Measurements from ENCODE around the gene UPK1B.
A peak's percentile ranks its signal among the peaks of the same experiment; 100 is the strongest.

UPK1B gene

DNA sequence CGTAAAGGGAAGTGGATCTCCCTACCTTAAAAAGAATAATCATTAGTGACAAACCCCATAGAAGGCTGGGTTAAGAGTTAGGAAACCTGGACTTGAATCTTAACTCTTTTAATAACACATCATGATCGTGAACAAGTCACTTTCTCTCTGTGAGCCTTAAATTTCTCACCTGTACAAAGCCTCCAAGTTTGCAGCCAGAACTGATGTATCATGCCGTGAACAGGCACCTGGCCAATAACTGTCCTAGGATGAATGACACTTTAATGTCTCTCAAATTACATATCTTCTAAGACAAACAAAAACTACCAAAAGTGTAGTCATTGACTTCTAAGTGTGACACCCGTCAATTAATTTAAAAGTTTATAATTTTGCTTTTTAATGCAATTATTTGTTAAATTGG, 3.9 kb downstream of the UPK1B start:
- DNase-seq: no peak

GRCh38 chr3:119181765-119182164, 8.4 kb downstream of the UPK1B start:
- no peak for DNase-seq

GRCh38 chr3:119184111-119184510, 10.7 kb downstream of the UPK1B start:
- DNase-seq: no peak

- no peak for DNase-seq
Observed at GRCh38 chr3:119184796-119185570, 11.6 kb downstream of the UPK1B start.

DNA sequence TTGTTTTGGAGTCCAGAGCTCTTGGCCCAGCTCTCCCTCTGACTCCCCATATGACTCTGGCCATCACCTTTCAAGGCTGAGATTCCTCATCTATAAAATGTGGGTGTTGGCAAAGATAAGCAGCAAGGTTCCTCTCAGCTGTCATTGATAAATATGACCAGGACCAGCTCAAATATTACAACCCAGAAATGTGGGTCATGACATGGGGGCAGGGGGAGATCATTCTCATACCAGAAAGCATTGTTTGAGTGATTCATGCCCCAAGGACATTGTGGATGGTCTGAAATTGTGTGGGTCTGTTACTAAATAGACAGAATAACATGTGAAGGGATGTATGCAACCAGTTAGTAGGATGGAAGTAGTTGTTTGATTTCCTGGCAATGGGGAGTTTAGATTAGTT, 13.9 kb downstream of the UPK1B start:
- DNase-seq: no peak

GRCh38 chr3:119191800-119192199, 18.4 kb downstream of the UPK1B start:
- no peak for DNase-seq

DNA sequence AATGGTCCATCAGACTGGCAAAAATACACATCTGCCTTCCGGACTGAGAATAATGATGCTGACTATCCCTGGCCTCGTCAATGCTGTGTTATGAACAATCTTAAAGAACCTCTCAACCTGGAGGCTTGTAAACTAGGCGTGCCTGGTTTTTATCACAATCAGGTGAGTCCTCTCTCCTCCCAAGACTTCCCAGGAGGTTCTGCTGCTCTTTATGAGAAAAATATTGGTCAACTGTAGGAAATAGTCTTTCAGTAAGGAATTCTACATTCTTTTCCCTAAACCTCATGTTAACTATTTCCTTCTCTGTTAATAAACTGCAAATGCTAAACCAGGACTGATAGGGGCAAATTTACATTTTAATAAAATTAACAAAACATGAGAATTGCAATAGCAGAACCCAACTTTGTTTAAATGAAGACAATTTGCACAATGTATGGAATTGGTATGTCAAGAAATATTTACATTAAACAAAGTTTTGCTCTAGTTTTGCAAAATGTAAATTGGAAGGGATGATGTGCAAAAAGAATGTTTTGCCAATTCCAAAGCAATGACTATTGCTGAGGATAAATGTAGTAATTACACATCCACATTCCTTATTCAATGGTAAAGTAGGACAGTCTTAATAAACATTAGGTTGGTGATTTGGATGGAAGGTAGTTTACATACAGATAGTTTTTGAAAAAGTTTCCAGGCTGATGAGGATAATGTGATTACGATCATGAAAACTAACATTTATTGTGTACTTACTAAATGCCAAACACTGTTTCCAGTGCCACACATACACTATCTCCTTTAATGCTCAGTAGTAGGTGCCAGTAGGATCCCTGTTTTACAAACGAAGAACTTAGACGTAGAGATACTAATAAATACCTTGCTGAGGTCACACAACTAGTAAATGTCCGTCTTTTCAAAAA, 21.1 kb downstream of the UPK1B start:
- no peak for DNase-seq

- no peak for DNase-seq
Observed at GRCh38 chr3:119195151-119195476, 21.7 kb downstream of the UPK1B start.

DNA sequence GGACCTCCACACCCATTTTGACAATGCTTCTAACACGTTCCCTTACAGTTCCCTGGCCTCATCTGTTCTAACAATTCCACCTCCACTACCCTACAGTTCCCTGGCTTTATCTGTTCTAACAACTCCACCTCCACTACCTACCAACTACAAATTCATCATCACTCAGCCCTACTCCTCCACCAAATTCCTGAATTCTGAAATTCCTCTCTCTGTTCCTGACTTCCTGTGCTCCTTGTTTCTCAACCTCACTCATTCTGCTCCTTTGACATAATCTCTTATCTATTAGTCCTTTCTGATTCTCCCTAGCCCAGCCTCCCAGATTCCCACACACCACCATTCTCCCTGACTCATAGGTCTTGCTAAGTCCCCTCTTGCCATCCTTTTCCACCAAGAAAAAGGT, 22.5 kb downstream of the UPK1B start:
- DNase-seq: no peak

- no peak for DNase-seq
Observed at GRCh38 chr3:119205209-119205608, 31.8 kb downstream of the UPK1B start.

DNA sequence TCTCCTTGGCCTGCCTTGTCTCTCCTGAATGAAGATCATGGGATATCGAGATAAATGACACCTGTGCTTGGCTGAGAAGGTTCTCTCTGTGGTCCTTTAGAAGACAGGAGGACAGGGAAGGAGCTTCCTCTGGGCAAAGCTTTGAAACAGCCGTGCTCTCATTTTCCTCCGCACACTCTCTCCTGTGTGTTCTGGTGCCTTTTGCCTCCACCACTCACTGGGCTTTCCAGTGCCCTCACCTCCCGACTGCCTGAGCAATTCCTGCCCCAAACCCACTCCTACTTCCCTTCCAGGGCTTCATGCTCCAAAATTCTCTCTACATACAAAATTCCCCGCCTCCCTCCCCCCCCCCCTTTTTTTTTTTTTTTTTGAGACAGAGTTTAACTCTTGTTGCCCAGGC, 32.3 kb downstream of the UPK1B start:
- no peak for DNase-seq

GRCh38 chr3:119206611-119207511, 33.5 kb downstream of the UPK1B start:
- DNase-seq: no peak

DNA sequence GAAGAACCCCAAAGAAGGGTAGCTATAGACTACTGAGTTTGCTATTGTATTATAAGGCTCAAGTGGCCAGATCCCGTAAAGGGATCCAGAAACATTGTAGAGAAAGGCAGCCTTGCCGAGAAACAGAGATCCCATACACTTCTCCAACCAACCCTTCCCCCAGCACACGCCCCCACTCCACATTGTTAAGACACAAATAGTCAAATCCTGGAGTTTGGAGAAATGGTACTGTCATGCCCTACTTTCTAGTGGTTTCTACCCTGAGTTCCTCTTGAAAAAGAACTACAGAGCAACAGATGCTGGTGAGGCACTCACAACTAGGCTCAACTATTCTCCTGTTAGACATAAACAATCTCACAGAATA, 34.1 kb downstream of the UPK1B start:
- DNase-seq: no peak

- DNase-seq: no peak
Observed at GRCh38 chr3:119211193-119211592, 37.8 kb downstream of the UPK1B start.

GRCh38 chr3:119211803-119212202, 38.4 kb downstream of the UPK1B start:
- no peak for DNase-seq

GRCh38 chr3:119219069-119219468, 45.7 kb downstream of the UPK1B start:
- DNase-seq: peak; percentile 8

DNA sequence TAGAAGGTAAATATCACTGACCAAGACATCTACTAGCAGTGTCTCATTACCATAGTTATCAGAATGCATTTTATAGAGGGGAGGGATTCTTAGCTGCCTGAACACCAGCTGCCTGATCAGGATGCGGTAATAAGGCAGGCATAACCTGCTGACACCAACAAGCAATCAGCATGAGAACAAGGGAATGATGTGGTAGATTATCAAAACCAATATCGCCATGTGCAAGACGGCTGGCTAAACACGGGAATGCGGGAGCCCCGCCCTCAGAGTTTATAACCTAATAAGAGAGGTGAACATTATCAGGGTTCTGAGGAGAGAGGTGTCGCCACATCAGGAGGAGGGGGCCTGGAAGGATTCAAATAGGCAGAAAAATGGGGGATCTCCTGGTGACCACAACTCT, 46.8 kb downstream of the UPK1B start:
- no peak for DNase-seq

DNA sequence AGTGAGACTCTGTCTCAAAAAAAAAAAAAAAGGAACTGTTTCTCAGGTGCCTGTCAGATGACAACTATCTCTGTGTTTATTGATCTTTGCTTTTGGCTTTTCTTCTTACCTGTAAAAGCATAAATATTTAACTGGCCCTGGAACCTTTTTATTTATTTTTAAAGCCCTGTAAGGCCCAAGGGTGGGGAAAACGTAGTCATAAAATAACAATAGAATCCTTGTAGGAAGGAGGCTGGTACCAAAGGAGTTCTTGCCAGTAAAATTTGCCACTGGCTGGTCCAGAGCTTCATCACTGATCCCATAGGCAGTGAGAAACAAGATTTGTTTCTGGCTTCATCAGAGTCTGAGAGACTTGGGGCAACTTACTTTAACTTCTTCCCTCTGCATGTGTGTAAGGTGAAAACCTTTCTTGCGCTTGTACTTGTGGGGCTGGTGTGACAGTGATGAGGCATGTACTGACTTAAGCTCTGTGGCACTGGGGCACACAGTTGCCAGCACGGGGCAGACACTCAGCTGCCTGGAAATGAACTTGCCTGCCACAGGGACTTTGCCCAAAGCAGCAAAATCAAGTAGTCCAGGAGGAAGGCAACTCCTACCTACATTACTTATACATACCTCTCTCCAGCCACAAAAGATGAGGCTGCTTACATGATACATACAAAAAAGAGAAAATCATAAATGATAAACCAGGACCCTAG, 47.7 kb downstream of the UPK1B start:
- DNase-seq: no peak

DNA sequence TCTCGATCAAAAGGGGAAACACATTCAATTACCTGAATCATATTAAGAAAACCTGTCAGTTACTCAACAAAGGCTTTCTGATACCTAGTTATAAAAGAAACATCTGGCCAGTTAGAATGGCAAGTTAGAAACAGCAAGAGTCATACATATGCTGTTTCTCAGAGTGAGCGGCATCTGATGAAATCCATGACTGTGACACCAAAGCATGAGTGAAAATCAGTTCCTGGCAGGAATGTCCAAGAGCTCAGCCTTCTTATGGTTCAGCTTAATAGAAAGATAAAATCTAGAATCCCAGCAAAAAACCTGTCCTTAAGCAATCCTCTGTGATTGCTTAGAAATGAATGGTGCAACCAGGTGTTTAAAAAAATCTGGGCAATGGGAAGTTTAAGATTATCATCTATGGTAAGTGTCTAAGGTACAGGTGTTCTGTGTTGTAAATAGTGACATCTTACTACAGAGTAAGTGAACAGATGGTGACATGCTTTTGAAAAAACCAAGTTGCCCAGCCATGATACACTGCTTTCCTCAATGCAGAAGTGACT, 48.5 kb downstream of the UPK1B start:
- DNase-seq: no peak

DNA sequence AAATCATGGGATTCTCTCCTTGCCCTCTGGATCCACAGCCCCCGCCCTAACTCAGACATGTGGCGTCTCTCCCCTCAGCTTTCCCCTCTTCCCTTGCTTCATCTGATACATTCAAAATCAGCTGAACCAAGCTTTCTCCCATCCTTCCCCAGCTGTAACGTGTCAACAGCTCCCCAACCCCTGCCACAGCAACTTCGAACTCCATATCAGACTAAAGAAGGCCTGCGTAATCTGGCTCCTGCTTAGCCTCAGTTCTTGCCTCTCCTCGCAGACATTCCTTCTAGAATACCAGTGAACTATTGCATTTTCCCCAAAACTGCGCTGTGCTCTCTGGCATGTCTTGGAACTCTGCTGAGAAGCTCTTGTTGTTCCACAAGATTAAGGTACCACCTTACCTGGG, 49.0 kb downstream of the UPK1B start:
- DNase-seq: no peak

GRCh38 chr3:119223511-119223910, 50.1 kb downstream of the UPK1B start:
- DNase-seq: no peak

DNA sequence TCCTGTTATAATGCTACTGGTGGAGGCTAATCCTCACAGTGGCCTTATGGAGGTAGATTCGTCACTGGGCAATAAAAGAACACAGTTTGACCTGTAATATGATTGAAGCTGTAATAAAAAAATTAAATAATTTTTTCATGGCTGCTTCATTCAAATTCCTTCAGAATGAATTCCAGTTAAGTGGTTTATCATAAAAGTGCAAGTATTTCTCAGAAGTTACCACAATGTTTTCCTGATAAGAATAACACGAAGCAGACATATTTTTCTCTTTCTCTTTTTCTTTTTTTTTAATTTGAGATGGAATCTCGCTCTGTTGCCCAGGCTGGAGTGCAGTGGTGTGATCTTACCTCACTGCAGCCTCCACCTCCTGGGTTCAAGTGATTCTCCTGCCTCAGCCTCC, 51.7 kb downstream of the UPK1B start:
- DNase-seq: no peak

All from activated CD4-positive, alpha-beta T cell treated with anti-CD3 and anti-CD28 coated beads, Interleukin-2, amount 50 U/mL, for 1 hour (primary cell).